Neural crest cell (in vitro differentiated cells): ENCODE measurements around the gene IL17RB. TPM values are rescaled to one million over a fixed set of nuclear protein-coding genes. Genes with fewer than 3 reads are reported as not detected.

ENCODE experiments used
- DNase-seq: peaks from one replicate; pipeline ENCODE4 v3.0.0; 2021; ENCODE audit warnings: low read depth, mixed read lengths, low spot score
- H3K27ac Mint-ChIP-seq: one replicate; pipeline ENCODE4 v1.8.0; 2021; ENCODE audit warnings: mild to moderate bottlenecking, mixed read lengths; ENCODE audit not compliant: unreplicated experiment
- H3K27me3 Mint-ChIP-seq: 2 replicates; pipeline ENCODE4 v1.8.0; 2021; ENCODE audit warnings: low read depth, mild to moderate bottlenecking, mixed read lengths
- H3K36me3 Mint-ChIP-seq: 2 replicates; pipeline ENCODE4 v1.8.0; 2021; ENCODE audit warnings: low read depth, mild to moderate bottlenecking, mixed read lengths
- H3K4me1 Mint-ChIP-seq: 2 replicates; pipeline ENCODE4 v1.8.0; 2021; ENCODE audit warnings: mixed read lengths
- H3K4me3 Mint-ChIP-seq: one replicate; pipeline ENCODE4 v1.8.0; 2021; ENCODE audit warnings: mild to moderate bottlenecking, mixed read lengths
- H3K9me3 Mint-ChIP-seq: 2 replicates; pipeline ENCODE4 v1.8.0; 2021; ENCODE audit warnings: mixed read lengths
- CTCF ChIP-seq: fragments of 200-600 bp; sonication (generic); conservative IDR thresholded peaks from 2 replicates; pipeline ENCODE4 v1.5.0; 2021; ENCODE audit warnings: antibody characterized with exemption, mild to moderate bottlenecking
- total RNA-seq: library from RNA; stranded (reverse); gene quantifications from 2 replicates; pipeline ENCODE4 v1.2.1, GENCODE V29; 2021

Gene IL17RB
- total RNA-seq, 1 donor from 2014 or later = 3.1 TPM

- Mint-ChIP-seq H3K9me3 (no peaks in the 10 kb centered on the region), H3K4me3 (peak overlapping the region; percentile 33), H3K36me3 (no peaks in the 10 kb centered on the region), H3K27me3 (peaks cover 30% of the 10 kb centered on the region), H3K27ac (no peak overlapping the region), H3K4me1 (peaks cover 26% of the 10 kb centered on the region)
- TF ChIP-seq CTCF = peak; percentile 44
- peak; percentile 17 for DNase-seq
Observed at GRCh38 chr3:53842436-53843194, 3.8 kb upstream of the IL17RB start.

GRCh38 chr3:53843195-53844177, 2.9 kb upstream of the IL17RB start:
- no peaks in the 10 kb centered on the region for H3K9me3 Mint-ChIP-seq
- peaks cover 37% of the 10 kb centered on the region for H3K27me3 Mint-ChIP-seq
- no peak overlapping the region for H3K27ac Mint-ChIP-seq
- DNase-seq = no peak
- peaks cover 26% of the 10 kb centered on the region for H3K4me1 Mint-ChIP-seq
- H3K4me3 Mint-ChIP-seq = peak overlapping the region; percentile 71
- H3K36me3 Mint-ChIP-seq = no peaks in the 10 kb centered on the region
- no peak for TF ChIP-seq CTCF

- no peaks in the 10 kb centered on the region for H3K36me3 Mint-ChIP-seq
- no peak for TF ChIP-seq CTCF
- no peak for DNase-seq
- H3K4me1 Mint-ChIP-seq = peaks cover 26% of the 10 kb centered on the region
- peaks cover 40% of the 10 kb centered on the region for H3K27me3 Mint-ChIP-seq
- no peak overlapping the region for H3K27ac Mint-ChIP-seq
- H3K4me3 Mint-ChIP-seq = peak overlapping the region; percentile 71
- no peaks in the 10 kb centered on the region for H3K9me3 Mint-ChIP-seq
Observed at GRCh38 chr3:53844262-53845102, 1.9 kb upstream of the IL17RB start.

GRCh38 chr3:53845103-53845880, 1.1 kb upstream of the IL17RB start:
- peak; percentile 44 for TF ChIP-seq CTCF
- no peaks in the 10 kb centered on the region for H3K36me3 Mint-ChIP-seq
- peaks cover 26% of the 10 kb centered on the region for H3K4me1 Mint-ChIP-seq
- peak overlapping the region; percentile 83 for H3K4me3 Mint-ChIP-seq
- no peak for DNase-seq
- peaks cover 40% of the 10 kb centered on the region for H3K27me3 Mint-ChIP-seq
- H3K27ac Mint-ChIP-seq = no peak overlapping the region
- H3K9me3 Mint-ChIP-seq = no peaks in the 10 kb centered on the region

GRCh38 chr3:53845881-53846133, 561 bp upstream of the IL17RB start:
- Mint-ChIP-seq H3K4me3 (peak overlapping the region; percentile 83), H3K4me1 (peaks cover 26% of the 10 kb centered on the region), H3K9me3 (no peaks in the 10 kb centered on the region), H3K27ac (no peak overlapping the region), H3K36me3 (no peaks in the 10 kb centered on the region), H3K27me3 (peaks cover 40% of the 10 kb centered on the region)
- TF ChIP-seq CTCF = no peak
- DNase-seq = peak; percentile 41
